ENCODE measurements around the gene SCARB1.

DNA sequence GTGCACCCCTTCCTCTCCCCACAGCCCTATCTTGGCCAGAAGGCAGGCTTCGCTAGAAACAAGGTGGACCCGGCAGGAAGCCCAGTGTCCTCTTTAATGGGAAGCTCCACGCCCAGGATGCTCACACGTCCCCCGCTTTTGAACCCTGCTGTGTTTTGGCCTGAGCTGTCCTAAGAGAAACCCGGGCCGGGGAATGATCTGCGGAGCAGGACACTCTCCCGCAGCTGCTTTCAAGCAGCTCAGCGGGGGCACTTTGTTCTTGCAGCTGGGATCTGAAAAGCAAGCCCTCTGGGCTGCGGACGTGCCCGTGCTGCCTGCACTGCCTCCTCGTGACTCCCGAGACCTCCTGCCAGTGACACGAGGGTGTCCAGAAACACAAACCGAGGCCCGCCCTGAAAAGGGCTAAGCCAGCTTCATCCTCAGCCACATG lies 30.0 kb downstream of the SCARB1 start:
- TF ChIP-seq CTCF (IDR thresholded peaks at IDR 0.05; ENCODE audit: borderline replicate concordance, extremely low read depth, low read length, poor library complexity, severe bottlenecking) (no peak), EZH2 (IDR thresholded peaks at IDR 0.05; ENCODE audit: borderline replicate concordance, low read depth, low read length, severe bottlenecking) (no peak)

Data from DND-41 (cell line).